ENCODE results near the gene ACTN4. TPM values are rescaled to one million over a fixed set of nuclear protein-coding genes. Genes with fewer than 3 reads are reported as not detected.
"Not testable (repeated sequence)": the region's sequence is repeated elsewhere in the genome, so short reads cannot be mapped to it uniquely, and the experiment has no call there.

Gene ACTN4
- total RNA-seq, 2 experiments from 2014 or later, result 86.8 to 178 TPM

- BruUV-seq (replicated peaks), result no TSS peak
- H3K4me2 ChIP-seq (ENCODE audit: low read length), result no peak overlapping the region
- no peaks in the 10 kb centered on the region for H3K9me3 ChIP-seq (ENCODE audit: low read length)
- no peak for TF ChIP-seq CTCF (conservative IDR thresholded peaks at IDR 0.05; ENCODE audit: low read length)
- no peak for TF ChIP-seq EZH2phosphoT487 (IDR thresholded peaks at IDR 0.05; ENCODE audit: borderline replicate concordance, low read depth, low read length)
- no peak overlapping the region for H3K27ac ChIP-seq (ENCODE audit: low read depth, low read length, poor library complexity, severe bottlenecking)
- H3K36me3 ChIP-seq (ENCODE audit: insufficient read depth, low read length), result peaks cover 82% of the 10 kb centered on the region
- no peaks in the 10 kb centered on the region for H3K9me2 ChIP-seq (ENCODE audit: insufficient read depth, low read length)
- H3K4me1 ChIP-seq (ENCODE audit: insufficient read depth, low read length, poor library complexity, severe bottlenecking), result no peaks in the 10 kb centered on the region
- no peak overlapping the region for H2AFZ ChIP-seq (ENCODE audit: low read length)
- no peak overlapping the region for H3K4me3 ChIP-seq (ENCODE audit: low read depth, low read length, poor library complexity, severe bottlenecking)
- ChIA-PET POLR2A (no interaction called here), CTCF (ENCODE audit: unreplicated experiment) (no interaction called here)
- H4K20me1 ChIP-seq (ENCODE audit: insufficient read depth, low read length), result no peaks in the 10 kb centered on the region
- no peak for DNase-seq (ENCODE audit: low spot score)
- intact Hi-C loops (cut with micrococcal nuclease; ENCODE audit: unreplicated experiment), result no loop called here
- no peaks in the 10 kb centered on the region for H3K79me2 ChIP-seq (ENCODE audit: insufficient read depth, low read depth, low read length)
These were observed 17.9 kb upstream of the ACTN4 start for GRCh38 chr19:38629568-38629967.

GRCh38 chr19:38631301-38631700 lies 16.1 kb upstream of the ACTN4 start:
- DNase-seq (ENCODE audit: low spot score); H3K9me3 ChIP-seq (ENCODE audit: low read length); H3K27ac ChIP-seq (ENCODE audit: low read depth, low read length, poor library complexity, severe bottlenecking); H3K4me2 ChIP-seq (ENCODE audit: low read length); CTCF ChIA-PET (ENCODE audit: unreplicated experiment); H3K4me1 ChIP-seq (ENCODE audit: insufficient read depth, low read length, poor library complexity, severe bottlenecking); BruUV-seq (replicated peaks); H3K9me2 ChIP-seq (ENCODE audit: insufficient read depth, low read length); H2AFZ ChIP-seq (ENCODE audit: low read length); POLR2A ChIA-PET; H3K4me3 ChIP-seq (ENCODE audit: low read depth, low read length, poor library complexity, severe bottlenecking); H4K20me1 ChIP-seq (ENCODE audit: insufficient read depth, low read length); H3K79me2 ChIP-seq (ENCODE audit: insufficient read depth, low read depth, low read length); intact Hi-C loops (cut with micrococcal nuclease; ENCODE audit: unreplicated experiment): not testable (repeated sequence)
- H3K36me3 ChIP-seq (ENCODE audit: insufficient read depth, low read length), result peaks cover 86% of the 10 kb centered on the region

GRCh38 chr19:38631811-38632475 lies 15.5 kb upstream of the ACTN4 start:
- H4K20me1 ChIP-seq (ENCODE audit: insufficient read depth, low read length); CTCF ChIA-PET (ENCODE audit: unreplicated experiment); H3K9me3 ChIP-seq (ENCODE audit: low read length); H3K27ac ChIP-seq (ENCODE audit: low read depth, low read length, poor library complexity, severe bottlenecking); H3K4me3 ChIP-seq (ENCODE audit: low read depth, low read length, poor library complexity, severe bottlenecking); H3K4me1 ChIP-seq (ENCODE audit: insufficient read depth, low read length, poor library complexity, severe bottlenecking); H3K9me2 ChIP-seq (ENCODE audit: insufficient read depth, low read length); H2AFZ ChIP-seq (ENCODE audit: low read length); H3K4me2 ChIP-seq (ENCODE audit: low read length); intact Hi-C loops (cut with micrococcal nuclease; ENCODE audit: unreplicated experiment); POLR2A ChIA-PET; H3K79me2 ChIP-seq (ENCODE audit: insufficient read depth, low read depth, low read length); DNase-seq (ENCODE audit: low spot score): not testable (repeated sequence)
- H3K36me3 ChIP-seq (ENCODE audit: insufficient read depth, low read length), result peaks cover 86% of the 10 kb centered on the region
- TSS peak; percentile 23 for BruUV-seq (replicated peaks)
